HG02759 (cell line): ENCODE results near the gene CAP2.
"Not testable (repeated sequence)": the region's sequence is repeated elsewhere in the genome, so short reads cannot be mapped to it uniquely, and the experiment has no call there.

Experiments
- ATAC-seq: cut with Tn5 transposase; IDR thresholded peaks from one replicate; pipeline ENCODE4 v1.9.1; 2021; ENCODE audit warnings: mild to moderate bottlenecking, moderate library complexity; ENCODE audit not compliant: unreplicated experiment

Gene CAP2

GRCh38 chr6:17562636-17563035 is 169.2 kb downstream of the CAP2 start:
- no peak for ATAC-seq

- ATAC-seq = no peak
Measured at GRCh38 chr6:17565399-17565798, 172.0 kb downstream of the CAP2 start.

- ATAC-seq = no peak
Measured at GRCh38 chr6:17574866-17575560, 181.6 kb downstream of the CAP2 start.

- no peak for ATAC-seq
Measured at GRCh38 chr6:17577059-17577458, 183.7 kb downstream of the CAP2 start.

- peak; percentile 49 for ATAC-seq
Measured at GRCh38 chr6:17580518-17581048, 187.2 kb downstream of the CAP2 start.

- ATAC-seq = not testable (repeated sequence)
Measured at GRCh38 chr6:17581282-17581681, 187.9 kb downstream of the CAP2 start.

- ATAC-seq = no peak
Measured at GRCh38 chr6:17583811-17584210, 190.4 kb downstream of the CAP2 start.

- ATAC-seq = no peak
Measured at GRCh38 chr6:17584241-17584803, 190.9 kb downstream of the CAP2 start.

GRCh38 chr6:17585766-17586490 is 192.5 kb downstream of the CAP2 start:
- ATAC-seq = no peak

- ATAC-seq = not testable (repeated sequence)
Measured at GRCh38 chr6:17586623-17587022, 193.2 kb downstream of the CAP2 start.

GRCh38 chr6:17588011-17588410 is 194.6 kb downstream of the CAP2 start:
- no peak for ATAC-seq

- ATAC-seq = peak; percentile 62
Measured at GRCh38 chr6:17589406-17590096, 196.2 kb downstream of the CAP2 start.

GRCh38 chr6:17591287-17591686 is 197.9 kb downstream of the CAP2 start:
- ATAC-seq = no peak

- no peak for ATAC-seq
Measured at GRCh38 chr6:17593246-17593645, 199.9 kb downstream of the CAP2 start.

- ATAC-seq = no peak
Measured at GRCh38 chr6:17596085-17596484, 202.7 kb downstream of the CAP2 start.

GRCh38 chr6:17599877-17600526 is 206.6 kb downstream of the CAP2 start, which contains the start of gene FAM8A1:
Gene FAM8A1, plus strand, starts transcription at chr6:17600302. Its CDS starts 108 bp downstream, at chr6:17600410.
- peak; percentile 89 for ATAC-seq

- peak; percentile 57 for ATAC-seq
Measured at GRCh38 chr6:17600527-17601385, 207.4 kb downstream of the CAP2 start.

GRCh38 chr6:17601386-17601703 is 207.9 kb downstream of the CAP2 start:
- no peak for ATAC-seq

GRCh38 chr6:17602888-17603287 is 209.5 kb downstream of the CAP2 start:
- ATAC-seq = no peak

- ATAC-seq = no peak
Measured at GRCh38 chr6:17606606-17607005, 213.2 kb downstream of the CAP2 start.
